Measurements from ENCODE around the gene AFF3.
"Not testable (repeated sequence)": the region's sequence is repeated elsewhere in the genome, so short reads cannot be mapped to it uniquely, and the experiment has no call there.

AFF3 gene

DNA sequence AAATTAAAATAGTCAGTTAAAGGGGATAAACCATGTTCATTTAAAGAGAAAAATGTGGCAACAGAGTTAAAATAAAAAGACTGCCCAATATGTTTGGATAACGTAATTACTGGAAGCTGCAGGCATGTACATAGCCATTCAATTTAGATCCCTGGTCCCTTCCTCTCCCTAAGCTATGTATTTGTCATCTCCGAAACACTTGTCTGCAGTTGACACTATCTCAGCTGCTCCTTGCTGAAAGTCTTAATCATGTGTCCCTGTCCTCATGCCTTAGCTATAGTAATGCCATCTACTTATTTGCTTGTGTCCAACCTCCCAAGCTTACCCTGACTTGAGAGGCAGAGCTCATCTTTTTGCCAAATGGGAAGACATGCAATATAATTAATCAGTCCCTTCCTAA, 478.7 kb downstream of the AFF3 start:
- Histone ChIP-seq H4K20me1 (ENCODE audit: insufficient read depth, low read length) (no peaks in the 10 kb centered on the region), H3K79me2 (ENCODE audit: low read length) (no peaks in the 10 kb centered on the region), H3K4me2 (ENCODE audit: low read length) (no peak overlapping the region), H3K9ac (ENCODE audit: low read length) (no peak overlapping the region), H3K27ac (ENCODE audit: low read length) (no peak overlapping the region), H3K4me3 (ENCODE audit: low read length) (no peak overlapping the region), H3K9me3 (ENCODE audit: insufficient read depth, low read length) (no peaks in the 10 kb centered on the region), H3K36me3 (replicated peaks; ENCODE audit: low read depth, low read length) (peaks cover 12% of the 10 kb centered on the region), H3K27me3 (ENCODE audit: low read depth, low read length) (no peaks in the 10 kb centered on the region), H3K4me1 (ENCODE audit: low read length) (no peaks in the 10 kb centered on the region), H2AFZ (ENCODE audit: low read depth, low read length) (no peak overlapping the region)
- TF ChIP-seq CTCF (IDR thresholded peaks at IDR 0.05; ENCODE audit: low read depth, low read length), result no peak
- no peak for TF ChIP-seq EZH2phosphoT487 (IDR thresholded peaks at IDR 0.05; ENCODE audit: low read depth)

DNA sequence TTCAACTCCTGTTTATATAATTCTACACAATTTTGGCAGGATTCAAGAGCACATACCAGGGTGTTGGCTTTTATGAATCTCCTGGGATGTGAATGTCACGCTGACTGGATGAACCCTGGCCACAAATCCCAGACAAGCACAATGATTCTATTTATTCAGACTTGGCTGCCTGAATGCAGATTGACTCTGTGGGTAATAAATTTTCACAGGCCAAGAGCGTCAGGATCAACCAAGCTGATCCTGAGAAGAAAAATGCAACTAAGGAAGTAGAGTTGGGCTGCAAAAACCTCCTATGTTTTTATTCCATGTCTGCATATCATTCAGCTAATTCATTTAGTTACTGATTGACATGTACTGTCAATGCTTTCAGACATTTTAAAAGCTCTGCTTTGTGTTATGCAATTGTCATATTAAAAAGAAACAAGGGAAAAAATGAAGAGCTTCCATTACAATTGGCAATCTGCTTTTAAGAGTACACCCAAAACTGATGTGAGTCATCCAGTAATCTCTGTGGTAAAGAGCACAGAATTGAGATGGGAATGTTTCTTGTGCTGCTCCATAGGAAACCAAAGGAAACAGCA, 479.5 kb downstream of the AFF3 start:
- no peaks in the 10 kb centered on the region for H4K20me1 ChIP-seq (ENCODE audit: insufficient read depth, low read length)
- peaks cover 12% of the 10 kb centered on the region for H3K36me3 ChIP-seq (replicated peaks; ENCODE audit: low read depth, low read length)
- no peak overlapping the region for H3K9ac ChIP-seq (ENCODE audit: low read length)
- no peak overlapping the region for H3K4me3 ChIP-seq (ENCODE audit: low read length)
- no peaks in the 10 kb centered on the region for H3K79me2 ChIP-seq (ENCODE audit: low read length)
- no peaks in the 10 kb centered on the region for H3K4me1 ChIP-seq (ENCODE audit: low read length)
- H3K27me3 ChIP-seq (ENCODE audit: low read depth, low read length), result no peaks in the 10 kb centered on the region
- H2AFZ ChIP-seq (ENCODE audit: low read depth, low read length), result no peak overlapping the region
- no peaks in the 10 kb centered on the region for H3K9me3 ChIP-seq (ENCODE audit: insufficient read depth, low read length)
- TF ChIP-seq CTCF (IDR thresholded peaks at IDR 0.05; ENCODE audit: low read depth, low read length) (no peak), EZH2phosphoT487 (IDR thresholded peaks at IDR 0.05; ENCODE audit: low read depth) (no peak)
- H3K27ac ChIP-seq (ENCODE audit: low read length), result no peak overlapping the region
- no peak overlapping the region for H3K4me2 ChIP-seq (ENCODE audit: low read length)

DNA sequence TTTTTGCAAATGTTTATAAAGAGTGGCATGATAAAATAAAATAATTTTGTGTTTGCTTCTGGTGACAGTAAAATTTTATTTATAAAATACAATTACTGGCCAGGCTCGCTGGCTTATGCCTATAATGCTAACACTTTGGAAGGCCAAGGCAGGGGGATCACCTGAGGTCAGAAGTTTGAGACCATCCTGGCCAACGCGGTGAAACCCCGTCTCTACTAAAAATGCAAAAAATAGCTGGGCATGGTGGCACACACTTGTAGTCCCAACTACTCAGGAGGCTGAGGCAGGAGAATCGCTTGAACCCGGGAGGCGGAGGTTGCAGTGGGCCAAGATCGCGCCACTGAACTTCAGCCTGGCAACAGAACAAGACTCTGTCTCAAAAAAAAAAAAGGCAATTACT, 480.6 kb downstream of the AFF3 start:
- not testable (repeated sequence) for H2AFZ ChIP-seq (ENCODE audit: low read depth, low read length); H3K4me2 ChIP-seq (ENCODE audit: low read length); H3K4me3 ChIP-seq (ENCODE audit: low read length); H3K9me3 ChIP-seq (ENCODE audit: insufficient read depth, low read length); H3K27ac ChIP-seq (ENCODE audit: low read length); H3K9ac ChIP-seq (ENCODE audit: low read length); H3K4me1 ChIP-seq (ENCODE audit: low read length); H4K20me1 ChIP-seq (ENCODE audit: insufficient read depth, low read length); H3K79me2 ChIP-seq (ENCODE audit: low read length); H3K27me3 ChIP-seq (ENCODE audit: low read depth, low read length)
- H3K36me3 ChIP-seq (replicated peaks; ENCODE audit: low read depth, low read length), result peaks cover 12% of the 10 kb centered on the region

GRCh38 chr2:99660616-99661406, 481.6 kb downstream of the AFF3 start:
- H3K9me3 ChIP-seq (ENCODE audit: insufficient read depth, low read length), result no peaks in the 10 kb centered on the region
- no peak overlapping the region for H3K27ac ChIP-seq (ENCODE audit: low read length)
- no peak overlapping the region for H2AFZ ChIP-seq (ENCODE audit: low read depth, low read length)
- TF ChIP-seq EZH2phosphoT487 (IDR thresholded peaks at IDR 0.05; ENCODE audit: low read depth), result no peak
- peaks cover 11% of the 10 kb centered on the region for H3K36me3 ChIP-seq (replicated peaks; ENCODE audit: low read depth, low read length)
- H3K4me3 ChIP-seq (ENCODE audit: low read length), result no peak overlapping the region
- H3K4me1 ChIP-seq (ENCODE audit: low read length), result no peaks in the 10 kb centered on the region
- H3K9ac ChIP-seq (ENCODE audit: low read length), result no peak overlapping the region
- H4K20me1 ChIP-seq (ENCODE audit: insufficient read depth, low read length), result no peaks in the 10 kb centered on the region
- H3K27me3 ChIP-seq (ENCODE audit: low read depth, low read length), result no peaks in the 10 kb centered on the region
- H3K4me2 ChIP-seq (ENCODE audit: low read length), result no peak overlapping the region
- H3K79me2 ChIP-seq (ENCODE audit: low read length), result no peaks in the 10 kb centered on the region

DNA sequence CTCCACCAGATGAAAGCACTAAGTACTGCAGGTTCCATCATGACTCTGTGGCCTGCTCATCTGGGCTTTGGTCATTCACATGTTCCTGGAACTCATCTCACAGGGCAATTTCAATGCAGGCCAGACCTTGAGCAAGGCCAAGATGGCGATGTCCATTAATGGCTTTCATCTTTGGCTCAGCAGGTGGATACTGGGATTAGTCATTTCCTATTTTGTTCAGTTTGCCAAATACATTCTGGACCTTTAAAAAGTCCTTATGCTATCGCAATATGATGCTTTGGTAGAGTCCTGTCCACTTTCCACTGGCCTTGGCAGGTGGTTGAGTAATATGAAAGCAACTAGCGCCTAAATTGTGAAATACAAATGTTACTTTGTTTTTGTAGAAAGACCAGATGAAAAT, 482.5 kb downstream of the AFF3 start:
- no peaks in the 10 kb centered on the region for H3K4me1 ChIP-seq (ENCODE audit: low read length)
- H3K79me2 ChIP-seq (ENCODE audit: low read length), result no peaks in the 10 kb centered on the region
- H3K9me3 ChIP-seq (ENCODE audit: insufficient read depth, low read length), result no peaks in the 10 kb centered on the region
- H4K20me1 ChIP-seq (ENCODE audit: insufficient read depth, low read length), result no peaks in the 10 kb centered on the region
- H3K4me2 ChIP-seq (ENCODE audit: low read length), result no peak overlapping the region
- no peak overlapping the region for H3K9ac ChIP-seq (ENCODE audit: low read length)
- TF ChIP-seq CTCF (IDR thresholded peaks at IDR 0.05; ENCODE audit: low read depth, low read length), result no peak
- H3K27me3 ChIP-seq (ENCODE audit: low read depth, low read length), result no peaks in the 10 kb centered on the region
- no peak overlapping the region for H3K4me3 ChIP-seq (ENCODE audit: low read length)
- H3K36me3 ChIP-seq (replicated peaks; ENCODE audit: low read depth, low read length), result peaks cover 2% of the 10 kb centered on the region
- H3K27ac ChIP-seq (ENCODE audit: low read length), result no peak overlapping the region
- H2AFZ ChIP-seq (ENCODE audit: low read depth, low read length), result no peak overlapping the region
